A549 (cell line): ENCODE measurements around the gene TGM3.

Experiments used
- CBX2 ChIP-seq: fragments of 200-600 bp; sonication (generic); IDR thresholded peaks from 2 replicates; pipeline ENCODE4 v1.6.1; 2016; ENCODE audit warnings: low read depth, mild to moderate bottlenecking, borderline replicate concordance
- E2F6 ChIP-seq: IDR thresholded peaks from 2 replicates; pipeline ENCODE4 v1.6.1; 2012; ENCODE audit warnings: low read depth, borderline replicate concordance
- EP300 ChIP-seq, 2 experiments: fragments of >200 bp; sonication (Bioruptor Twin); formaldehyde crosslinking; IDR thresholded peaks; 2 replicates in 1 of 2; 3 replicates in 1 of 2; pipeline ENCODE4 v1.6.1; 2016 to 2017
- POLR2A ChIP-seq: IDR thresholded peaks from 2 replicates; pipeline ENCODE4 v1.6.1; 2012; ENCODE audit warnings: mild to moderate bottlenecking, low read length
- SREBF2 ChIP-seq: fragments of 450-650 bp; IDR thresholded peaks from 2 replicates; pipeline ENCODE4 v1.6.1; 2014; ENCODE audit warnings: mild to moderate bottlenecking, moderate library complexity
- TF ChIP-seq, protein P1 (sequence below): fragments of >200 bp; sonication (Bioruptor Twin); formaldehyde crosslinking; IDR thresholded peaks from 3 replicates; pipeline ENCODE4 v1.5.1; 2016

- no peak for TF ChIP-seq EP300 (IDR thresholded peaks at IDR 0.05)
- no peak for TF ChIP-seq SREBF2
- TF ChIP-seq, protein P1, sequence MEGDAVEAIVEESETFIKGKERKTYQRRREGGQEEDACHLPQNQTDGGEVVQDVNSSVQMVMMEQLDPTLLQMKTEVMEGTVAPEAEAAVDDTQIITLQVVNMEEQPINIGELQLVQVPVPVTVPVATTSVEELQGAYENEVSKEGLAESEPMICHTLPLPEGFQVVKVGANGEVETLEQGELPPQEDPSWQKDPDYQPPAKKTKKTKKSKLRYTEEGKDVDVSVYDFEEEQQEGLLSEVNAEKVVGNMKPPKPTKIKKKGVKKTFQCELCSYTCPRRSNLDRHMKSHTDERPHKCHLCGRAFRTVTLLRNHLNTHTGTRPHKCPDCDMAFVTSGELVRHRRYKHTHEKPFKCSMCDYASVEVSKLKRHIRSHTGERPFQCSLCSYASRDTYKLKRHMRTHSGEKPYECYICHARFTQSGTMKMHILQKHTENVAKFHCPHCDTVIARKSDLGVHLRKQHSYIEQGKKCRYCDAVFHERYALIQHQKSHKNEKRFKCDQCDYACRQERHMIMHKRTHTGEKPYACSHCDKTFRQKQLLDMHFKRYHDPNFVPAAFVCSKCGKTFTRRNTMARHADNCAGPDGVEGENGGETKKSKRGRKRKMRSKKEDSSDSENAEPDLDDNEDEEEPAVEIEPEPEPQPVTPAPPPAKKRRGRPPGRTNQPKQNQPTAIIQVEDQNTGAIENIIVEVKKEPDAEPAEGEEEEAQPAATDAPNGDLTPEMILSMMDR, result no peak
- TF ChIP-seq POLR2A, result no peak
- TF ChIP-seq CBX2, result no peak
- TF ChIP-seq E2F6, result no peak
Observed at GRCh38 chr20:2312876-2313275, 17.1 kb downstream of the TGM3 start.
